ENCODE results near the gene ASCC2. TPM values are rescaled to one million over a fixed set of nuclear protein-coding genes. Genes with fewer than 3 reads are reported as not detected.
A peak's percentile ranks its signal among the peaks of the same experiment; 100 is the strongest.

Gene ASCC2
- total RNA-seq, 4 donors from 2014 or later: 26.4 to 45.2 (median 35.6) TPM

DNA sequence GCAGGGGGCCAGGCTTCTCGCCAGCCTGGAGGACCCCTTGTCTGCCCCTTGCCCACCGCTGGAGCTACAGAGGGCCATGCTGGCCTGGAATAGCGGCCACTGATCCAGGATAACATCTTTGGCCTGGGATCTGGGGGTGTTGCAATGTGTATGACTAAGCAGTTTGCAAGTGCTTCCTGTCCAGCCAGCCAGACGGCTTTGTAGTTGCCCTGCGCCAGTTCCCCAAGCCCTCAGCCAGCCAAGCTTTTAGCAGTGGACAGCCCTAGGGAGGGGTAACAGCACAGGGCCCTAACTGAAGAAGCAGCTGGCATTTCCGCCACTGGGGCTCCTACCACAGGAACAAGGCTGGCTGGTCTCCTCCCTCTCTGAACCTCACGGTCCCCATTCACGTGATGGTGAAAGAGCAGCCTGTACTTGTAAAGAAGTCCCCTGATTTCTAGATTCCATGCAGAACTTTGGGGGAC is 38.8 kb downstream of the ASCC2 start:
- intact Hi-C loops (cut with DNase I; ENCODE audit: low total_unique reads): loop anchor here (1.0 to 2.0 kb wide), 3 partner anchors 18 to 39 kb away; partner anchors contain the start of genes ASCC2, UQCR10 and ZMAT5
- DNase-seq (peak; percentile 95 to 99), ATAC-seq (peak; percentile 91 to 95)
- Histone ChIP-seq H3K4me3 (peak overlapping the region in 3 of 4 donors; percentile 16 to 35 (median 30)), H3K36me3 (peaks cover 0 to 37% of the 10 kb centered on the region in 2 donors), H3K27ac (peak overlapping the region; percentile 88 to 94 (median 92)), H3K4me1 (peaks cover 55 to 62% of the 10 kb centered on the region in 2 donors), H3K9me3 (no peaks in the 10 kb centered on the region), H3K27me3 (no peaks in the 10 kb centered on the region)
- in situ Hi-C loops (cut with MboI; ENCODE audit: low sequenced_read_pairs in 4 of 4): no loop called here
- TF ChIP-seq POLR2A (IDR thresholded peaks at IDR 0.05): peak; percentile 19 to 28
- TF ChIP-seq, protein P1, sequence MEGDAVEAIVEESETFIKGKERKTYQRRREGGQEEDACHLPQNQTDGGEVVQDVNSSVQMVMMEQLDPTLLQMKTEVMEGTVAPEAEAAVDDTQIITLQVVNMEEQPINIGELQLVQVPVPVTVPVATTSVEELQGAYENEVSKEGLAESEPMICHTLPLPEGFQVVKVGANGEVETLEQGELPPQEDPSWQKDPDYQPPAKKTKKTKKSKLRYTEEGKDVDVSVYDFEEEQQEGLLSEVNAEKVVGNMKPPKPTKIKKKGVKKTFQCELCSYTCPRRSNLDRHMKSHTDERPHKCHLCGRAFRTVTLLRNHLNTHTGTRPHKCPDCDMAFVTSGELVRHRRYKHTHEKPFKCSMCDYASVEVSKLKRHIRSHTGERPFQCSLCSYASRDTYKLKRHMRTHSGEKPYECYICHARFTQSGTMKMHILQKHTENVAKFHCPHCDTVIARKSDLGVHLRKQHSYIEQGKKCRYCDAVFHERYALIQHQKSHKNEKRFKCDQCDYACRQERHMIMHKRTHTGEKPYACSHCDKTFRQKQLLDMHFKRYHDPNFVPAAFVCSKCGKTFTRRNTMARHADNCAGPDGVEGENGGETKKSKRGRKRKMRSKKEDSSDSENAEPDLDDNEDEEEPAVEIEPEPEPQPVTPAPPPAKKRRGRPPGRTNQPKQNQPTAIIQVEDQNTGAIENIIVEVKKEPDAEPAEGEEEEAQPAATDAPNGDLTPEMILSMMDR (IDR thresholded peaks at IDR 0.05 in 4 of 5, conservative IDR thresholded peaks at IDR 0.05 in 1 of 5): peak in 2 of 5 experiments; percentile 14 to 17

DNA sequence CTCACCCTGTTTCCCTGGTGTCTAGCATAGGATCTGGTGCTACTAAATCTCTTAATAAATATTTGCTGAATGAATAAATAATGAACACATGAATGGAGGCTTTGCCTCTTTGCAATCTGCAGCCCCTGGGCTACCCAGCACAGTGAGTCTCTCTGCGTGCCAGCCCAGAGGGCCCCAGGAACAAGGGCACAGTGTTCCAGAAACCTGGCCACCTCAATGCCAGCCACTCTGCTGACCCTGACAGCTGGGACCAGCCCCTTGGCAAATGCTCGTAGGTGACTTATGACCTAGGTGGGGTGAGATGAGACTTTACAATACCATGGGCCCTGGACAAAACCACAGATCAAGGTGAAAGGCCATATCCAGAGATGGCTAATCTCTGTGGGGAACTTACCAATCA is 39.3 kb downstream of the ASCC2 start:
- Histone ChIP-seq H3K9me3 (no peaks in the 10 kb centered on the region), H3K4me1 (peaks cover 51 to 58% of the 10 kb centered on the region in 2 donors), H3K27me3 (no peaks in the 10 kb centered on the region), H3K27ac (peak overlapping the region; percentile 88 to 94 (median 92)), H3K36me3 (peaks cover 0 to 36% of the 10 kb centered on the region in 2 donors), H3K4me3 (peak overlapping the region in 3 of 4 donors; percentile 16 to 35 (median 30))
- intact Hi-C loops (cut with DNase I; ENCODE audit: low total_unique reads) (loop anchor here (1.0 to 2.0 kb wide), 3 partner anchors 18 to 40 kb away; partner anchors contain the start of genes ASCC2, UQCR10 and ZMAT5), in situ Hi-C loops (cut with MboI; ENCODE audit: low sequenced_read_pairs in 4 of 4) (no loop called here)
- DNase-seq (peak; percentile 48 to 83), ATAC-seq (peak; percentile 51 to 62)
- TF ChIP-seq, protein P1 (IDR thresholded peaks at IDR 0.05 in 4 of 5, conservative IDR thresholded peaks at IDR 0.05 in 1 of 5): no peak
- TF ChIP-seq POLR2A (IDR thresholded peaks at IDR 0.05): no peak

DNA sequence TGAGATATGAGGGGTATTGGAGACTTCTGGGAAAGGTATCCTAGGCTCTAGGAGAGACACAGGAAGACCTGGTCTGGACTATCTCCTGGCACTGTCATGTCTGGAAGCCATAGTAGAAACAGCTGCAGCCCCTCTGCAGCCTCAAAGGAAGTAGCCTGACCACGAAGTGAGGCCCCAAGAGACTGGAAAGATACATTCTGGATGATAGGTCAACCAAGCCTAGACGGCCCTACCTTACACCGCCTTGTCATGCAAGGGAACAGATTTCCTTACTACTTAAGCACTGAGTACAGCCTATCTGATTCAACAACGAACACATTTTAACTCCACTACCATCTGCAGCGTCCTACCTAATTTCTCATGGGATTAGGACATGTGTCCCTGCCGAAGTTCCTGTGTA is 39.8 kb downstream of the ASCC2 start:
- no peak for TF ChIP-seq POLR2A (IDR thresholded peaks at IDR 0.05)
- TF ChIP-seq, protein P1 (IDR thresholded peaks at IDR 0.05 in 4 of 5, conservative IDR thresholded peaks at IDR 0.05 in 1 of 5): no peak
- peak overlapping the region in 2 of 4 donors; percentile 30 to 35 for H3K4me3 ChIP-seq
- peaks cover 0 to 36% of the 10 kb centered on the region in 2 donors for H3K36me3 ChIP-seq
- peak overlapping the region; percentile 88 to 94 (median 92) for H3K27ac ChIP-seq
- H3K9me3 ChIP-seq: no peaks in the 10 kb centered on the region
- in situ Hi-C loops (cut with MboI; ENCODE audit: low sequenced_read_pairs in 4 of 4): no loop called here
- intact Hi-C loops (cut with DNase I; ENCODE audit: low total_unique reads): loop anchor here (2.0 kb wide), 2 partner anchors 18 to 32 kb away; partner anchors contain the start of genes UQCR10 and ZMAT5
- ATAC-seq (peak; percentile 21 to 32), DNase-seq (no peak)
- H3K4me1 ChIP-seq: peaks cover 51 to 57% of the 10 kb centered on the region in 2 donors
- no peaks in the 10 kb centered on the region for H3K27me3 ChIP-seq

DNA sequence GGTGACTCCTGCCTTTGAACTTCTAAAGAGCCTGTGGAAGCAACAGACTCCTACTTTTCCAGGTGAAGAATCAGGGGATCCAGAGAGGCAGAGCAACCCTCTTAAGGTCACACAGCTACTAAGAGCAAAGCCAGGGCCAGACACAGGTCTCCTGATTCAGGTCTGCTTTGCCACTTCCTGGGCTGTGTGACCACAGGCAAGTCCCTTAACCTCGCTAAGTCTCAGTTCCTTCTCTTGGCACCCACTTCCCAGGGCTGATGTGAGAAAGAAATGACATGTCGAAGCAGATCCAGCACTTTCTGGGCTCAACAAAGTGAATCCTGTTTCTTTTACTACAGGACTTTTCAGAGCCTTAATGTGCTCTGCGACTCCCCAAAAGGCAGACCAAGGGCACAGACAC is 40.7 kb downstream of the ASCC2 start:
- no peak overlapping the region for H3K4me3 ChIP-seq
- no peak for ATAC-seq
- no peak for TF ChIP-seq POLR2A (IDR thresholded peaks at IDR 0.05)
- TF ChIP-seq, protein P1 (IDR thresholded peaks at IDR 0.05 in 4 of 5, conservative IDR thresholded peaks at IDR 0.05 in 1 of 5): no peak
- H3K4me1 ChIP-seq: peaks cover 51 to 57% of the 10 kb centered on the region in 2 donors
- no peaks in the 10 kb centered on the region for H3K27me3 ChIP-seq
- intact Hi-C loops (cut with DNase I; ENCODE audit: low total_unique reads) (no loop called here), in situ Hi-C loops (cut with MboI; ENCODE audit: low sequenced_read_pairs in 4 of 4) (no loop called here)
- peak overlapping the region; percentile 88 to 94 (median 92) for H3K27ac ChIP-seq
- peaks cover 0 to 42% of the 10 kb centered on the region in 2 donors for H3K36me3 ChIP-seq
- no peaks in the 10 kb centered on the region for H3K9me3 ChIP-seq
- DNase-seq: no peak

Measured in gastrocnemius medialis (tissue), 4 donors.